Spinal cord (tissue), 10 donors: ENCODE results near the gene CYB561D1. TPM values are rescaled to one million over a fixed set of nuclear protein-coding genes. Genes with fewer than 3 reads are reported as not detected.

Experiments used
- DNase-seq, 6 donors: peaks; one replicate each; pipeline versions ENCODE4 v3.0.0 to v3.0.0-alpha.2; 2013 to 2015; ENCODE audit warnings: low spot score in 6 of 6, low read depth in 4 of 6
- H3K27ac ChIP-seq: one replicate; pipeline ENCODE4 v1.5.1; 2013; ENCODE audit warnings: low read depth, low read length, control low read depth
- H3K27me3 ChIP-seq: one replicate; pipeline ENCODE4 v1.6.1; 2013; ENCODE audit warnings: low read length; ENCODE audit not compliant: control insufficient read depth, insufficient read depth
- H3K36me3 ChIP-seq: one replicate; pipeline ENCODE4 v1.6.1; 2013; ENCODE audit warnings: low read length; ENCODE audit not compliant: control insufficient read depth, insufficient read depth
- H3K4me1 ChIP-seq: one replicate; pipeline ENCODE4 v1.6.1; 2013; ENCODE audit warnings: low read length; ENCODE audit not compliant: control insufficient read depth, insufficient read depth
- H3K4me3 ChIP-seq: one replicate; pipeline ENCODE4 v1.5.1; 2013; ENCODE audit warnings: low read depth, low read length, control low read depth
- H3K9me3 ChIP-seq: one replicate; pipeline ENCODE4 v1.6.1; 2013; ENCODE audit warnings: low read length; ENCODE audit not compliant: control insufficient read depth, insufficient read depth
- WGBS: methylation state at CpG from one replicate; pipeline ENCODE4 v1.1.5; 2013; ENCODE audit warnings: missing lambda C conversion rate; ENCODE audit not compliant: insufficient coverage; 5-methylcytosine and 5-hydroxymethylcytosine counted together
- polyA plus RNA-seq, 2 donors: library from polyadenylated mRNA; unstranded; fragments of 120-200 nt; gene quantifications; one replicate each; pipeline ENCODE4 v1.2.1, GENCODE V29; 2013; ENCODE audit not compliant: insufficient read length in 2 of 2
- total RNA-seq, 2 donors: library from RNA; depleted of rRNA in 1 of 2; stranded (reverse); fragments of 120-200 nt in 1 of 2; fragments of >200 nt in 1 of 2; gene quantifications; one replicate each; pipeline versions ENCODE4 v1.2.3 to v1.2.4, GENCODE V29; 2013 to 2014
- donor health status: healthy.

CYB561D1 gene
- total and polyA plus RNA-seq, 4 donors: 4.7 to 8.5 (median 6.8) TPM

DNA sequence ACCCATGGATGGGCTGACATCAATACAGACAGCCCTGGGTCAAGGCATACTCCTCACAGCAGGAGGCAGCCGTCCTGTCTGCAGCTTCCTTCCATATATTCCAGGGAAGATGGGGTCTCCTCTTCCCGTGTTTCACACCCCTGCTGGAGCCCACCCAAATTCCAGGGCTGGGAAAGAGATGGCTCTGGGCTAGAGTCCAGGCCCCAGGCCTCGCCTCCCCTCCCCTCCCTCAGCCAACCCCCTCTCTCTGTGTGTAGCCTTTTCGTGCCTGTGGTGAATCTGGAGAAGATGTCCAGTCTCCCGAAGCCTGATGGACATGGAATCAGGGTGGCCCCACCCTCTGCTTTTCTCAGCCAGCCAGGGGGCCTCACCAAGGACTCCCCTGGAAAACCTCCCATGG, 6.6 kb upstream of the CYB561D1 start:
- no peak overlapping the region for H3K27ac ChIP-seq
- peak in 1 of 6 donors; percentile 32 for DNase-seq
- peaks cover 56% of the 10 kb centered on the region for H3K36me3 ChIP-seq
- H3K4me1 ChIP-seq: peaks cover 32% of the 10 kb centered on the region
- WGBS: 49% methylated on average over 4 of the region's 5 CpGs
- H3K27me3 ChIP-seq: no peaks in the 10 kb centered on the region
- H3K4me3 ChIP-seq: no peak overlapping the region
- H3K9me3 ChIP-seq: no peaks in the 10 kb centered on the region

DNA sequence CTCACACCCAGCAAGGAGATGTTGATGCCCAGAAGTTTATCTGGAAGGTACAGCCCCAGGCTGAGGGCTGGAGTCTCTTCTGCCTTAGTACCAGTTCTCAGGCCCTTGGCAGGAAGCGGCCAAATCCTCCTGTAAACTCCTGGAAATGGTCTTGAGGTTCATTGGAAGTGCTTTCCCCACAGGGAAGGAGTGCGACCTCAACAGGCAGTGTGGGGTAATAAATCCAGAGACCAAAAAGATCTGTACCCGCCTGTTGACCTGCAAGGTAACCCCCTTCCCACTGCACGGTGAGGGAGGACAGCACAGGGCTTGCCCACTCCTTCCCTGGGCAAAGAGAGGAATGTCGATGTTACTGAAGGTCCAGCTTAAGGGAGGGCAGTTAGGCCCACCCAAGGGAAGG, 5.7 kb upstream of the CYB561D1 start:
- H3K4me1 ChIP-seq: peaks cover 29% of the 10 kb centered on the region
- H3K36me3 ChIP-seq: peaks cover 59% of the 10 kb centered on the region
- WGBS: 50% methylated on average over 2 of the region's 5 CpGs
- no peaks in the 10 kb centered on the region for H3K27me3 ChIP-seq
- DNase-seq: no peak
- no peak overlapping the region for H3K27ac ChIP-seq
- H3K4me3 ChIP-seq: no peak overlapping the region
- no peaks in the 10 kb centered on the region for H3K9me3 ChIP-seq

DNA sequence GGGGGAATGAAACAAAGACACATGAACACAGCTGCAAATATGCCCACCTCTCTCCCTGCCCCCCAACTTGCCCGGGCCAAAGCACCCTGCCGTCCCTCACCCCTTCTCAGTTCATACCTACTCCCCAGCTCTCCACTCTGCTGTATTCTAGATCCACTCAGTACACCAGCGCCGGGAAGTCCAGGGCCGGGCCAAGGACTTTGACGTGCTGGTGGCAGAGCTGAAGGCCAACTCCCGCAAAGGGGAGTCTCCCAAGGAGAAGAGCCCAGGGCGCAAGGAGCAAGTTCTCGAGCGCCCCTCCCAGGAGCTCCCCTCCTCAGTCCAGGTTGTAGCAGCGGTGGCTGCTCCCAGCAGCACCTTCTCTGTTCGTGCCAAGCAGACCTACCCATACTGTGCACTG, 5.2 kb upstream of the CYB561D1 start:
- Histone ChIP-seq H3K4me1 (peaks cover 31% of the 10 kb centered on the region), H3K4me3 (no peak overlapping the region), H3K27ac (no peak overlapping the region), H3K9me3 (no peaks in the 10 kb centered on the region), H3K36me3 (peaks cover 59% of the 10 kb centered on the region), H3K27me3 (no peaks in the 10 kb centered on the region)
- 95% methylated on average over 12 of the region's 12 CpGs for WGBS
- DNase-seq: no peak

DNA sequence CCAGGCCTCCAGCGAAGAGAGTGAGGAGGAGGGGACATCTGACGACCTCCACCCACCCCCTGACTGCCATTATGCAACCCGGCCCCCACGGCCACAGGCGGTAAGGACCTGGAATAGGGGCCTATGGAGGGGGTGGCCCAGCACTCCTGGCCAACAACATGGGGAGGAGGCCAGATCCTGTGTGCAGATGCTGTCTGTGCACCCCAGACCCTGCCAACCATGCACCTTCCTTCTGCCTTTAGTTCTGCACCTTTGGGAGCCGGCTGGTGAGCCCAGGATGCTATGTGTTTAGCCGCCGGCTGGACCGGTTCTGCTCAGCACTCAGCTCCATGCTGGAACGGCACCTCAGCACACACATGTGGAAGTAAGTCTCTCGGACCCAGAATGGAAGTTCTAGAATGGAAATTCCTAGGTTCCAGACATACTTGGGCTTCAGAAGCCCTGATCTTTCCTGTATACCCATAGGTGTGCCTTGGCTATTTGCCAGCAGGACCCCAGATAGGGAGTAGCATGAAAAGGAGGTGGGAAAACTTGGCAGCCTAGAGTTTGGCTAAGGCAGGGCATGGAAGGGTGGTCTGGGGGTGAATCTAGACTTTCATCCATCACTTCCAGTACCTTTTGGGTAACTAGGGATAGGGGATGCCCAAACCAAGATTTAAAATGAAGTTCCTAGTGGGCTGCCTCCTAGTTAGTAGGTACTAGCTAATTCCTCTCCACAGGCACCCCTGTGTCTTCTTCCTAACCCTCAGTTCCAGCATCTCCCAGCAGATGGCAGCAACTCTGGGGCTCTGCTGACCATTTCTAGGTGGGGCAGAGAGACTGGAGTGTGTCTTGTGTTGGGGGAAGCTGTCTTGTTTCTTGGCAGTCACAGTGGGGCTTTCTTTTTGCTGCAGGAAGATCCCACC, 3.6 kb upstream of the CYB561D1 start:
- Histone ChIP-seq H3K27ac (no peak overlapping the region), H3K4me1 (peaks cover 32% of the 10 kb centered on the region), H3K36me3 (peaks cover 59% of the 10 kb centered on the region), H3K4me3 (no peak overlapping the region), H3K27me3 (no peaks in the 10 kb centered on the region), H3K9me3 (no peaks in the 10 kb centered on the region)
- DNase-seq: peak in 2 of 6 donors; percentile 81 to 85
- WGBS: 98% methylated on average over 6 of the region's 11 CpGs

DNA sequence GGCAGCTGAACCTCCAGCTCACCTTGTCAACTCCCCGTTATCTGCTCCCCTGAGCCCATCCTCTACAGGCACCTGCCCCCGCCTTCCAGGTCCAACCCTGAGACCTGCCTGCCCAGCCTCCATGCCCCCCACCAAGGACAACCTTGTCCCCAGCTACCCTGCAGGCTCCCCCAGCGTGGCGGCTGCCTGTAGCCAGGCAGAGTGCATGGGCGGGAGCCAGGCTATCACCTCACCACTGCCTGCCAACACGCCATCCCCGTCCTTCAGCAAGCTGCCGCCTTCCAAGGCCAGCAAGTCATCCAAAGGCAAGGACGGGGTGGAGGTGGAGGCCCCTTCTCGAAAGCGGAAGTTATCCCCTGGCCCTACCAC, 3.0 kb upstream of the CYB561D1 start:
- no peaks in the 10 kb centered on the region for H3K27me3 ChIP-seq
- H3K4me1 ChIP-seq: peaks cover 32% of the 10 kb centered on the region
- H3K4me3 ChIP-seq: no peak overlapping the region
- H3K27ac ChIP-seq: no peak overlapping the region
- WGBS: 88% methylated on average over 9 of the region's 11 CpGs
- DNase-seq: no peak
- H3K9me3 ChIP-seq: no peaks in the 10 kb centered on the region
- H3K36me3 ChIP-seq: peaks cover 63% of the 10 kb centered on the region

DNA sequence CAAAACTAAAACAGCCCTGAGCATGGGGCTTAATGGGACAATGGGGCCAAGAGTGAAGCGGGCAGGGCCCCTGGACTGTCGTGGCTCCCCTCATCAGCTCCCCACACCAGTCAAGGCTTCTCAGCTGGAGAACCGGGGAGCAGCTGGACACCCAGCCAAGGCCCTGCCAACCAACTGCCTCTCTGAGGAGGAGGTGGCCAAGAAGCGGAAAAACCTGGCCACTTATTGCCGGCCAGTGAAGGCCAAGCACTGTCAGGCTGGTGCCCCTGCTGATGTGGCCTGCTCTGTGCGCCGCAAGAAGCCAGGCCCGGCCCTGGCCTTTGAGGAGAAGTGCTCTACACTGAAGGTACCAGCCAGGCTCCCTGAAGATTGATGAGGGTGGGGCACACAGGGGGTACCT, 2.5 kb upstream of the CYB561D1 start:
- peaks cover 61% of the 10 kb centered on the region for H3K36me3 ChIP-seq
- DNase-seq: no peak
- peaks cover 32% of the 10 kb centered on the region for H3K4me1 ChIP-seq
- WGBS: 90% methylated on average over 8 of the region's 8 CpGs
- no peaks in the 10 kb centered on the region for H3K9me3 ChIP-seq
- H3K27ac ChIP-seq: no peak overlapping the region
- H3K27me3 ChIP-seq: no peaks in the 10 kb centered on the region
- no peak overlapping the region for H3K4me3 ChIP-seq

DNA sequence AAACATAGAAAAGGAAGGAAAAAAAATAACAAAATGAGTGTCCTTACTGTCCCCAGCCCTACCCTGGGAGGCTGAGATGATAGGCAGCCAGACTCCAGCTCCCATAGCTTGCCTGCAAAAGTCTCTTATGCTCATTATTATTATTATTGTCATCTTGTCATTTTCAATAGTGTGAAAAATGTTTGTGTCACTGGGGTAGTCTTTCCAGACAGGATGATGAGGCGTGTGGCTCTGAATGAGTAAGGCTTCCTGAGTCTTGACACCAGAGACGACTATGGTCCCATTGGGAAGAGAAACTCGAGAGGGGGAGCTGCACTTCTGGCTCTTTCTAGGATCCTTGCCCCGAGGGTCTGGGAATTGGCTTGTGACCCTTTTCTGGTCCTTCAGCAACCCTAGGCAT, 1.1 kb upstream of the CYB561D1 start:
- Histone ChIP-seq H3K4me3 (no peak overlapping the region), H3K4me1 (peaks cover 25% of the 10 kb centered on the region), H3K9me3 (no peaks in the 10 kb centered on the region), H3K27ac (no peak overlapping the region), H3K27me3 (no peaks in the 10 kb centered on the region), H3K36me3 (peaks cover 60% of the 10 kb centered on the region)
- 93% methylated on average over 2 of the region's 4 CpGs for WGBS
- DNase-seq: no peak

DNA sequence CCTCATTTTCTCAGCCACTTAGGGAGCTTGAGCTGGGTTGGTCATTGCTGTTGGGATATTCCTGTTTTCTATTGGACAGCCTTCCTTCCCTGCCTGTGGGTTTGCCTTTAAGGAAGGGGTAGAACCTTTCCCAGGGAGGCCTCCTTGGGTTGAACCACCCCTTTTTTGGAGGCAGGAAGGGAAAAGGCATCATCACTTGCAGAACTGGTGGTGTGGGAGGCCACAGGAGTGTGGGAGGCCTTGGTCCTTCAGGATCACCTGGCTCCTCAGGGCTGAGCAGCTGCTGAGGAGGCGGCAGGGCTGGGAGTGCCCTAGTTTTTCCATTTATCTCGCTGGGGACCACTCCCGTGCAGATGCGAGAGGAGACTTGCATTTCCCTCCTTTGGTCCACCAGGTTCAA, 667 bp upstream of the CYB561D1 start:
- Histone ChIP-seq H3K4me1 (peaks cover 30% of the 10 kb centered on the region), H3K36me3 (peaks cover 59% of the 10 kb centered on the region), H3K27ac (no peak overlapping the region), H3K4me3 (no peak overlapping the region), H3K9me3 (no peaks in the 10 kb centered on the region), H3K27me3 (no peaks in the 10 kb centered on the region)
- DNase-seq: no peak
- 60% methylated on average over 2 of the region's 4 CpGs for WGBS

DNA sequence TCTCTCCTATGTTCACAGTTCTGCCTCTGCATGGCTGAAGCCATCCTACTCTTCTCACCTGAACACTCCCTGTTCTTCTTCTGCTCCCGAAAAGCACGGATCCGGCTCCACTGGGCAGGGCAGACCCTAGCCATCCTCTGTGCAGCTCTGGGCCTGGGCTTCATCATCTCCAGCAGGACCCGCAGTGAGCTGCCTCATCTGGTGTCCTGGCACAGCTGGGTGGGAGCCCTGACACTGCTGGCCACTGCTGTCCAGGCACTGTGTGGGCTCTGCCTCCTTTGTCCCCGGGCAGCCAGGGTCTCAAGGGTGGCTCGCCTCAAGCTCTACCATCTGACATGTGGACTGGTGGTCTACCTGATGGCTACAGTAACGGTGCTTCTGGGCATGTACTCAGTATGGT, 1.8 kb downstream of the CYB561D1 start:
- H3K27me3 ChIP-seq: no peaks in the 10 kb centered on the region
- DNase-seq: no peak
- peaks cover 45% of the 10 kb centered on the region for H3K36me3 ChIP-seq
- no peak overlapping the region for H3K27ac ChIP-seq
- H3K4me3 ChIP-seq: no peak overlapping the region
- 97% methylated on average over 7 of the region's 7 CpGs for WGBS
- no peaks in the 10 kb centered on the region for H3K9me3 ChIP-seq
- H3K4me1 ChIP-seq: peaks cover 35% of the 10 kb centered on the region
